ENCODE data around the gene PRR29.

GRCh38 chr17:64017381-64017980 lies 19.3 kb downstream of the PRR29 start:
- peak; percentile 42; the same call in 1 of the 2 replicates for TF ChIP-seq CTCF (conservative IDR thresholded peaks at IDR 0.05; ENCODE audit: low read depth, low read length)
- no peak for TF ChIP-seq EZH2 (IDR thresholded peaks at IDR 0.05; ENCODE audit: borderline replicate concordance, low read depth, low read length, poor library complexity, severe bottlenecking)
